KMS-11 (cell line): ENCODE results near the gene GRID1.

ENCODE experiments used
- H2AFZ ChIP-seq: fragments of 200-600 bp; sonication (generic); 2 replicates; pipeline ENCODE4 v1.6.1; 2016; ENCODE audit warnings: antibody characterized with exemption, mixed run types, low read depth
- H3K27ac ChIP-seq: fragments of 200-600 bp; sonication (generic); 2 replicates; pipeline ENCODE4 v1.6.1; 2016; ENCODE audit warnings: mild to moderate bottlenecking, mixed run types
- H3K27me3 ChIP-seq: fragments of 200-600 bp; sonication (generic); 2 replicates; pipeline ENCODE4 v1.6.1; 2017; ENCODE audit warnings: mild to moderate bottlenecking, low read depth, mixed run types, moderate library complexity; ENCODE audit not compliant: insufficient read depth
- H3K36me3 ChIP-seq: fragments of 200-600 bp; sonication (generic); 2 replicates; pipeline ENCODE4 v1.6.1; 2017; ENCODE audit warnings: mild to moderate bottlenecking, mixed run types; ENCODE audit not compliant: insufficient read depth
- H3K4me1 ChIP-seq: fragments of 200-600 bp; sonication (generic); 2 replicates; pipeline ENCODE4 v1.6.1; 2016; ENCODE audit warnings: mild to moderate bottlenecking, low read depth, mixed run types; ENCODE audit not compliant: poor library complexity, severe bottlenecking
- H3K4me2 ChIP-seq: fragments of 200-600 bp; sonication (generic); 2 replicates; pipeline ENCODE4 v1.7.0; 2016; ENCODE audit warnings: mild to moderate bottlenecking, mixed run types
- H3K4me3 ChIP-seq: fragments of 200-600 bp; sonication (generic); IDR thresholded peaks from 2 replicates; pipeline ENCODE4 v1.6.1; 2017; ENCODE audit warnings: low read depth, low read length, mixed read lengths; ENCODE audit not compliant: insufficient read depth
- H3K79me2 ChIP-seq: fragments of 200-600 bp; sonication (generic); 2 replicates; pipeline ENCODE4 v1.6.1; 2016; ENCODE audit warnings: low read depth, mixed run types; ENCODE audit not compliant: insufficient read depth
- H3K9ac ChIP-seq: fragments of 200-600 bp; sonication (generic); 2 replicates; pipeline ENCODE4 v1.6.1; 2016; ENCODE audit warnings: mild to moderate bottlenecking, mixed run types
- H4K20me1 ChIP-seq: fragments of 200-600 bp; sonication (generic); 2 replicates; pipeline ENCODE4 v1.6.1; 2016; ENCODE audit warnings: mild to moderate bottlenecking, mixed run types; ENCODE audit not compliant: insufficient read depth
- TF ChIP-seq, protein P1 (sequence below): fragments of 200-600 bp; sonication (generic); conservative IDR thresholded peaks from 2 replicates; pipeline ENCODE4 v1.6.1; 2017; ENCODE audit warnings: low read depth, mild to moderate bottlenecking, antibody characterized with exemption, low read length, moderate library complexity, mixed read lengths

GRID1 gene

DNA sequence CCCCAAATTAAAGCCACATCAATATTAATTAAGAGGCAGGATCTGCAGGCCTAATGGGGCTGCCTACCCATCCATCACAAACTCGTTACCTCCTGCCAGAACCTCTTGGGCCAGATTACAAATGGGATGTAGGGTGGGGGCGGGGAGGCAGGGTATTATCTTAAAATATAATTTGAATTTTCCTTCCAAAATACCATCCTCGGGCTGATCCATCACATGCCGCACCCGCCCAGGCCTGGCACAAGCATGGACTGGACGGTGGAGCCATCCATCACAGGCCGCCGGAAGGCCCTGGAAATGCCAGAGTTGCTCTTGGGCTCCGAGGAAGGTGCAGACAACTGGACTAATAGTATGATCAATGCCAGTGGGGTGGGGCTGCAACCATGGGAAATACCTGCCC is 212.8 kb downstream of the GRID1 start:
- TF ChIP-seq, protein P1, sequence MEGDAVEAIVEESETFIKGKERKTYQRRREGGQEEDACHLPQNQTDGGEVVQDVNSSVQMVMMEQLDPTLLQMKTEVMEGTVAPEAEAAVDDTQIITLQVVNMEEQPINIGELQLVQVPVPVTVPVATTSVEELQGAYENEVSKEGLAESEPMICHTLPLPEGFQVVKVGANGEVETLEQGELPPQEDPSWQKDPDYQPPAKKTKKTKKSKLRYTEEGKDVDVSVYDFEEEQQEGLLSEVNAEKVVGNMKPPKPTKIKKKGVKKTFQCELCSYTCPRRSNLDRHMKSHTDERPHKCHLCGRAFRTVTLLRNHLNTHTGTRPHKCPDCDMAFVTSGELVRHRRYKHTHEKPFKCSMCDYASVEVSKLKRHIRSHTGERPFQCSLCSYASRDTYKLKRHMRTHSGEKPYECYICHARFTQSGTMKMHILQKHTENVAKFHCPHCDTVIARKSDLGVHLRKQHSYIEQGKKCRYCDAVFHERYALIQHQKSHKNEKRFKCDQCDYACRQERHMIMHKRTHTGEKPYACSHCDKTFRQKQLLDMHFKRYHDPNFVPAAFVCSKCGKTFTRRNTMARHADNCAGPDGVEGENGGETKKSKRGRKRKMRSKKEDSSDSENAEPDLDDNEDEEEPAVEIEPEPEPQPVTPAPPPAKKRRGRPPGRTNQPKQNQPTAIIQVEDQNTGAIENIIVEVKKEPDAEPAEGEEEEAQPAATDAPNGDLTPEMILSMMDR = no peak

DNA sequence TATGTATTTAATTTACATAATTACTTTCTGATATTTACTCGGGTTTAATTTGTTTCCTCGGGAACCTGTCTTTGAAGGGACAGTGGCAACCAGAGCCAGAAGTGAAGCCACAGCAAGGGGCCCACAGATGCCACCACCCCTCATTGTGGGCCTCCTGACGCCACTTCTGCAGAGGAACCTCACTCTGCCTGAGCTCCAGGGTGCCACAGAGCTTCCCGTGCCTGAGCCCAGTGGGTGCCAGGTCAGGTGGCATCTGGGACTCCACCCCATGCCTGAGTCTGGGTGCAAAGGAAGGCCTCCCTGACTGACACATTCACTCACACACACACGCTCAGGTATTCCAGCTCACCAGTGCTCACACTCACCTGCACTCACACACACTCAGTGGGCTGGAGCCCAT is 213.7 kb downstream of the GRID1 start:
- no peaks in the 10 kb centered on the region for H3K27me3 ChIP-seq
- no peak overlapping the region for H3K4me3 ChIP-seq
- no peak overlapping the region for H2AFZ ChIP-seq
- no peaks in the 10 kb centered on the region for H3K4me1 ChIP-seq
- H3K27ac ChIP-seq = no peak overlapping the region
- H4K20me1 ChIP-seq = no peaks in the 10 kb centered on the region
- H3K79me2 ChIP-seq = no peaks in the 10 kb centered on the region
- H3K36me3 ChIP-seq = no peaks in the 10 kb centered on the region
- no peak overlapping the region for H3K4me2 ChIP-seq
- TF ChIP-seq, protein P1 = no peak
- no peak overlapping the region for H3K9ac ChIP-seq

More for the DNA sequence above, 212.8 kb downstream of the GRID1 start:
- no peak overlapping the region for H3K27ac ChIP-seq
- H3K27me3 ChIP-seq = no peaks in the 10 kb centered on the region
- H2AFZ ChIP-seq = no peak overlapping the region
- H3K4me3 ChIP-seq = no peak overlapping the region
- no peak overlapping the region for H3K4me2 ChIP-seq
- H3K4me1 ChIP-seq = no peaks in the 10 kb centered on the region
- no peaks in the 10 kb centered on the region for H3K36me3 ChIP-seq
- no peak overlapping the region for H3K9ac ChIP-seq
- H3K79me2 ChIP-seq = no peaks in the 10 kb centered on the region
- H4K20me1 ChIP-seq = no peaks in the 10 kb centered on the region

DNA sequence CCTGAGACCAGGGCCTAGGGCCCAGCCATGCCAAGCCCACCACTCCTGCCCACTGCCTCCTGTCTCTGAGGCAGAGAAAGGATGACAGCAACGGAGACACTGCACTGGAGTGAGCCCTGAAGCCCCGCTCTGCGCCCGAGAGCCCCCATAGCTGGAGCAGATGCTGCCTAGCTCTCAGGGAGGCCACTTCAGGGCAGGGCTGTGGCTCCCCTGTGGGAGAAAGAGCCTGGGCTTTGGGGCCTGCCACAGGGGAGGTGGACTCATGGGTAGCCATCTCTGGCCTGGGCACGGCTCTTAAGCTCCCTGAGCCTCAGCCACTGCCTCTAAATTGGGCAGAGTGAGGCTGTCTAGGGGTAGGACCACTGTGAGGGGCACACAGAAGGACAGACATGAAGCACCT is 214.2 kb downstream of the GRID1 start:
- Histone ChIP-seq H4K20me1 (no peaks in the 10 kb centered on the region), H3K9ac (no peak overlapping the region), H3K79me2 (no peaks in the 10 kb centered on the region), H3K4me2 (no peak overlapping the region), H3K4me1 (no peaks in the 10 kb centered on the region), H3K27ac (no peak overlapping the region), H3K27me3 (no peaks in the 10 kb centered on the region), H3K36me3 (no peaks in the 10 kb centered on the region), H3K4me3 (no peak overlapping the region), H2AFZ (no peak overlapping the region)
- TF ChIP-seq, protein P1 = no peak

DNA sequence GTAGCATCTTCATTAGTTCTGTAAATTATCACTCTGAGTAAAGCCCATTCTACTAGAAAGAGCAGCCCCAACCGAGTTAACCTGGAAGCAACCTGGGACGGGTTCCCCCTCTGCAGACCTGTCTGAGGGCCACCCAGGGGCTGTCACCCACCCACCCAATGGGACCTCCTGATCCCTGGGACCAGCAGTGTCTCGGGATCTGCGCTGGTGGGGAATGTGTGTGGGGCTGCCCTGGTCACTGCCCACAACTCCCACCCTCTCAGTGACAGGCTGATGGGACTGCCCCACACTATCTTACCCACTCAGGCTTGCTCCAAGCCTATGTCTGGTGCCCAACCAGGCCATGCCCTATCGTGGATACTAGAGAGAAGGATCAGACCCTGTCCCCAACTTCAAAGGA is 215.0 kb downstream of the GRID1 start:
- no peaks in the 10 kb centered on the region for H3K36me3 ChIP-seq
- H3K27ac ChIP-seq = no peak overlapping the region
- no peak overlapping the region for H3K4me3 ChIP-seq
- H3K9ac ChIP-seq = no peak overlapping the region
- H3K4me2 ChIP-seq = no peak overlapping the region
- H4K20me1 ChIP-seq = no peaks in the 10 kb centered on the region
- no peaks in the 10 kb centered on the region for H3K79me2 ChIP-seq
- no peaks in the 10 kb centered on the region for H3K4me1 ChIP-seq
- no peaks in the 10 kb centered on the region for H3K27me3 ChIP-seq
- TF ChIP-seq, protein P1 = no peak
- no peak overlapping the region for H2AFZ ChIP-seq

DNA sequence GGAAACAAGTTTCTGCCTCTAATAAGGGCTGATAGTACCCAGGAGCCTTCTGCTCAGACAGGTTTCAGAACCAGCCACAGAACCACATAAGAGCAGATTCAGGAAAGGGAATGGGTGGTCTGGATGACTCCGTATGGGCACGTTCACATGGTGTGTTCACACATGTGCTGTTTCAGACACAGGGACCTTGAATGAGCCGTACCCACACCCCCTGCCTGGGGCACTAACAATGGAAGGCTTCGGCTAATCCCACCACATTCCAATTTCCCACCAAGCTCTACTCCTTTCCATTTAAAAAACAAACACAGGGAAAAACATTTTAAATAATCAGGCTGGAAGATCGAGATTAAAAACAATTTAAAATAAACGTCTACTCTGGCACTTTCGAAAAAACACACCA is 217.3 kb downstream of the GRID1 start:
- no peak overlapping the region for H3K27ac ChIP-seq
- H3K4me2 ChIP-seq = no peak overlapping the region
- no peaks in the 10 kb centered on the region for H3K36me3 ChIP-seq
- H2AFZ ChIP-seq = no peak overlapping the region
- H3K9ac ChIP-seq = no peak overlapping the region
- H3K79me2 ChIP-seq = no peaks in the 10 kb centered on the region
- H3K4me3 ChIP-seq = no peak overlapping the region
- H3K27me3 ChIP-seq = no peaks in the 10 kb centered on the region
- H3K4me1 ChIP-seq = no peaks in the 10 kb centered on the region
- H4K20me1 ChIP-seq = no peaks in the 10 kb centered on the region
- TF ChIP-seq, protein P1 = no peak
